Tibial nerve (tissue), 4 donors: Measurements from ENCODE around the gene ALDH1A3.

Experiments used
- CTCF ChIP-seq, 5 experiments: fragments of 200-600 bp in 3 of 5; fragments of 450-650 bp in 2 of 5; sonication (generic) in 3 of 5; IDR thresholded peaks; one replicate each; pipeline ENCODE4 v1.5.1; 2016 to 2019; ENCODE audit warnings: antibody characterized with exemption in 5 of 5, mild to moderate bottlenecking in 3 of 5, moderate library complexity in 2 of 5
- EP300 ChIP-seq, 2 donors: sonication (generic); formaldehyde crosslinking; IDR thresholded peaks; one replicate each; pipeline ENCODE4 v1.6.1; 2017; ENCODE audit warnings: antibody characterized with exemption in 2 of 2, mild to moderate bottlenecking in 1 of 2
- POLR2A ChIP-seq, 2 donors: fragments of 450-650 bp; IDR thresholded peaks; one replicate each; pipeline ENCODE4 v1.6.1; 2017; ENCODE audit warnings: antibody characterized with exemption in 2 of 2, mild to moderate bottlenecking in 2 of 2, moderate library complexity in 2 of 2

GRCh38 chr15:100893261-100893963, 13.8 kb downstream of the ALDH1A3 start:
- TF ChIP-seq CTCF (IDR thresholded peaks at IDR 0.05) (no peak), POLR2A (IDR thresholded peaks at IDR 0.05) (no peak), EP300 (IDR thresholded peaks at IDR 0.05) (no peak)
